HG02981 (cell line): ENCODE data around the gene HYAL2.
A peak's percentile ranks its signal among the peaks of the same experiment; 100 is the strongest.
"Not testable (repeated sequence)": the region's sequence is repeated elsewhere in the genome, so short reads cannot be mapped to it uniquely, and the experiment has no call there.

ENCODE experiments used
- ATAC-seq: cut with Tn5 transposase; IDR thresholded peaks from one replicate; pipeline ENCODE4 v1.9.1; 2021; ENCODE audit warnings: mild to moderate bottlenecking, moderate library complexity; ENCODE audit not compliant: unreplicated experiment

The HYAL2 gene

GRCh38 chr3:50314816-50315215 is 7.7 kb downstream of the HYAL2 start:
- no peak for ATAC-seq

- ATAC-seq, result no peak
Measured at GRCh38 chr3:50314342-50314741, 8.2 kb downstream of the HYAL2 start.

GRCh38 chr3:50312041-50312440 is 10.5 kb downstream of the HYAL2 start:
- ATAC-seq, result not testable (repeated sequence)

- no peak for ATAC-seq
Measured at GRCh38 chr3:50304601-50305000, 17.9 kb downstream of the HYAL2 start.

GRCh38 chr3:50303013-50303815 is 19.3 kb downstream of the HYAL2 start, which contains the start of gene HYAL1:
HYAL1 (minus strand) TSS chr3:50303574; CDS start chr3:50302956, 618 bp downstream.
- ATAC-seq, result no peak

GRCh38 chr3:50302095-50303012 is 20.2 kb downstream of the HYAL2 start:
- ATAC-seq, result no peak

GRCh38 chr3:50300681-50301254 is 21.8 kb downstream of the HYAL2 start:
- ATAC-seq, result no peak

GRCh38 chr3:50299929-50300680 is 22.4 kb downstream of the HYAL2 start:
- no peak for ATAC-seq

GRCh38 chr3:50299638-50299928 is 23.0 kb downstream of the HYAL2 start:
- no peak for ATAC-seq

- ATAC-seq, result peak; percentile 86
Measured at GRCh38 chr3:50298836-50299637, 23.5 kb downstream of the HYAL2 start, which contains the start of the genes HYAL3 and NAA80. HYAL3 (minus strand) TSS chr3:50299405; CDS start chr3:50295602, 3,803 bp downstream. NAA80 (minus strand) TSS chr3:50299405; CDS start chr3:50297463, 1,942 bp downstream.

GRCh38 chr3:50297896-50298725 is 24.4 kb downstream of the HYAL2 start:
- ATAC-seq, result no peak

GRCh38 chr3:50297384-50297775 is 25.2 kb downstream of the HYAL2 start:
- no peak for ATAC-seq

- ATAC-seq, result no peak
Measured at GRCh38 chr3:50296721-50297383, 25.7 kb downstream of the HYAL2 start.

GRCh38 chr3:50295553-50296431 is 26.8 kb downstream of the HYAL2 start:
- no peak for ATAC-seq

GRCh38 chr3:50294492-50295403 is 27.8 kb downstream of the HYAL2 start:
- no peak for ATAC-seq

- no peak for ATAC-seq
Measured at GRCh38 chr3:50294089-50294488, 28.5 kb downstream of the HYAL2 start.
